Right kidney (tissue), 1 donor: ENCODE data around the gene MCEE.
"Not testable (repeated sequence)": the region's sequence is repeated elsewhere in the genome, so short reads cannot be mapped to it uniquely, and the experiment has no call there.

ENCODE experiments used
- DNase-seq: peaks from one replicate; pipeline ENCODE4 v3.0.0-alpha.2; 2016

Gene MCEE

GRCh38 chr2:71129114-71129901 is 721 bp downstream of the MCEE start:
- DNase-seq: no peak

GRCh38 chr2:71126957-71127356 is 3.1 kb downstream of the MCEE start:
- DNase-seq: no peak

- no peak for DNase-seq
These were observed 4.3 kb downstream of the MCEE start for GRCh38 chr2:71125506-71126294.

- no peak for DNase-seq
These were observed 7.4 kb downstream of the MCEE start for GRCh38 chr2:71122387-71123298.

GRCh38 chr2:71121479-71121878 is 8.6 kb downstream of the MCEE start:
- no peak for DNase-seq

- DNase-seq: no peak
These were observed 9.8 kb downstream of the MCEE start for GRCh38 chr2:71120195-71120594.

GRCh38 chr2:71117063-71117462 is 13.0 kb downstream of the MCEE start:
- no peak for DNase-seq

GRCh38 chr2:71113843-71114242 is 16.2 kb downstream of the MCEE start:
- DNase-seq: no peak

GRCh38 chr2:71108091-71108490 is 21.9 kb downstream of the MCEE start:
- no peak for DNase-seq

- DNase-seq: not testable (repeated sequence)
These were observed 23.6 kb downstream of the MCEE start for GRCh38 chr2:71106463-71106862.

- DNase-seq: no peak
These were observed 26.2 kb downstream of the MCEE start for GRCh38 chr2:71103809-71104208.

GRCh38 chr2:71102981-71103681 is 26.9 kb downstream of the MCEE start:
- no peak for DNase-seq

- no peak for DNase-seq
These were observed 28.4 kb downstream of the MCEE start for GRCh38 chr2:71101656-71102055.

- DNase-seq: no peak
These were observed 29.6 kb downstream of the MCEE start for GRCh38 chr2:71100195-71100964.

- DNase-seq: not testable (repeated sequence)
These were observed 37.4 kb downstream of the MCEE start for GRCh38 chr2:71092491-71093260.

- DNase-seq: not testable (repeated sequence)
These were observed 38.2 kb downstream of the MCEE start for GRCh38 chr2:71091808-71092207.

GRCh38 chr2:71089475-71089874 is 40.6 kb downstream of the MCEE start:
- DNase-seq: not testable (repeated sequence)

GRCh38 chr2:71085325-71086003 is 44.6 kb downstream of the MCEE start:
- not testable (repeated sequence) for DNase-seq

GRCh38 chr2:71083752-71084312 is 46.2 kb downstream of the MCEE start:
- DNase-seq: not testable (repeated sequence)
